ENCODE measurements around the gene TEF. TPM values are rescaled to one million over a fixed set of nuclear protein-coding genes. Genes with fewer than 3 reads are reported as not detected.
A peak's percentile ranks its signal among the peaks of the same experiment; 100 is the strongest.

TEF gene
- polyA plus RNA-seq, 4 donors, result 6.1 to 11.8 (median 9.4) TPM

DNA sequence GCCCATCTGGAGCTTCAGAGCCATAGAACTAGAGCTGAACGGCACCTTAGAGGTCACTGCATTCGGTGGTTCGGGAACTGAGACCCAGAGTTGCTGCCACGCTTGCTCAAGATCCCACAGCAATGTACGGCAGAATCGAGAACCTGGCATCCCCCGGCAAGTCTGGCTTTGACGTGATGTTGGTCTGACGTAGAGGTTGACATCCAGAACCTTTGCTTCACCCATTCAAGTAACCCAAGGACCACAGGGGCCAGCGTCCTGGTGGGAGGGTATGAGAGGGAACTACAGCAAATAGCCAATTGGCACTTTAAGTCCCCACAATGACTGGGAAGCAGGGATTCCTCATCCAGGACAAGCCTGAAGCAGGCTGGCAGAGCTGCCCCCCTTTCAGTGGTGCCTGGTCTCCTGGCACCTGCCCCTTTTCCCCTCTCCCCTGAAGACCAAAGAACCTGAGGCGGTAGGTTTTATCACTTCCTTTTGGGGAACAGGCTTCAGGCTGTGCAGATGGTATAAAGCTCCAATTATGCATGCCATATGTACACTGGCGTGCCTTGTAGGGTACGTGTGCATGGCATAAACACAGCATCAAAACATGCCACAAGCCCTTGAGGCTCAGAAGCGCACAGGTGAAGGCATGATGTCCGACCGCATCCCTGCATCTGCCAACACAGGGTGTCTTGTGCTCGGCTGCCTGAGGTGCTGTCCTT lies 15.3 kb upstream of the TEF start:
- FAIRE-seq (no peak), DNase-seq (no peak)
- H3K36me3 ChIP-seq (ENCODE audit: control insufficient read depth in 3 of 3, insufficient read depth in 2 of 3, low read depth in 1 of 3, low read length in 3 of 3), result peaks cover 0 to 12% (median 0%) of the 10 kb centered on the region in 3 donors
- no peaks in the 10 kb centered on the region for H3K9me3 ChIP-seq (ENCODE audit: control insufficient read depth in 2 of 2, insufficient read depth in 1 of 2, low read depth in 1 of 2, low read length in 1 of 2)
- H3K27me3 ChIP-seq (ENCODE audit: control insufficient read depth in 3 of 3, insufficient read depth in 3 of 3, low read length in 3 of 3), result no peaks in the 10 kb centered on the region
- peak overlapping the region in 1 of 3 donors; percentile 13 for H3K27ac ChIP-seq (ENCODE audit: low read depth in 1 of 3, low read length in 2 of 3)
- H3K4me1 ChIP-seq (ENCODE audit: control insufficient read depth in 3 of 3, insufficient read depth in 2 of 3, low read depth in 1 of 3, low read length in 2 of 3), result peaks cover 0 to 34% (median 0%) of the 10 kb centered on the region in 3 donors
- 57 to 59% (median 57%) methylated on average over 17 of the region's 17 CpGs for WGBS, 3 donors
- no peak overlapping the region for H3K4me3 ChIP-seq (ENCODE audit: low read depth in 1 of 3, low read length in 3 of 3)

DNA sequence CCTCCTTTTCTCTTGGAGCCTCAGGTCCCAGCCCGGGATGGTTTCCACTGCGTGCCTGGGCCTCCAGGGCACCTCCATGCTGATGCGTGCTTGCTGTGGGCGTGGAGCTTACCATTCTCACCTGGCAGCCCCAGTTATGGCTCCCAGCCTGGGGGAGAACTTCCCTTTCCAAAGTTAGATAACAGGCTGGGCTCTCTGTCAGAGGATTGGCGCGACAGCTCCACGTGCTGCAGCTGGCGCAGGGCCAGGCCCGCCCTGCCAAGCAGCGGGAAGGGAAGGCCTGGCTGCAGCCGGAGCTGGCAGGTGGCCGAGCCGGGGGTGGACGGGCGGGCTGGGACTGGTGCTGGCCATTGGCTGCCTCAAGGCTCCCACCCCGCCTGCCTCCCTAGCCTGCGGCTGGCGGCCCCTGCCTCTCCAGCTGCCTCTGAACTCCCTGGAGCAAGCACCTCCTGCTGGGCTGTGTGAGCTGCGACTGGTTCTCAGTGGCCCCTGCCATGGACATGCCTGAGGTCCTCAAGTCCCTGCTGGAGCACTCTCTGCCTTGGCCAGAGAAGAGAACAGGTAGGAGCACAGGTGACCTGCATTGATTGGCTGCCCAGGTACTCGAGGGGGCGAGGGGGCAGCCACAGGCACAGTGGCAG lies 14.6 kb upstream of the TEF start:
- H3K4me3 ChIP-seq (ENCODE audit: low read depth in 1 of 3, low read length in 3 of 3), result no peak overlapping the region
- peaks cover 0 to 9% (median 0%) of the 10 kb centered on the region in 3 donors for H3K36me3 ChIP-seq (ENCODE audit: control insufficient read depth in 3 of 3, insufficient read depth in 2 of 3, low read depth in 1 of 3, low read length in 3 of 3)
- 3 to 9% (median 5%) methylated on average over 18 to 21 of the region's 21 CpGs for WGBS, 3 donors
- H3K4me1 ChIP-seq (ENCODE audit: control insufficient read depth in 3 of 3, insufficient read depth in 2 of 3, low read depth in 1 of 3, low read length in 2 of 3), result peaks cover 0 to 34% (median 0%) of the 10 kb centered on the region in 3 donors
- H3K27me3 ChIP-seq (ENCODE audit: control insufficient read depth in 3 of 3, insufficient read depth in 3 of 3, low read length in 3 of 3), result no peaks in the 10 kb centered on the region
- DNase-seq (peak; percentile 93 to 94), FAIRE-seq (no peak)
- no peaks in the 10 kb centered on the region for H3K9me3 ChIP-seq (ENCODE audit: control insufficient read depth in 2 of 2, insufficient read depth in 1 of 2, low read depth in 1 of 2, low read length in 1 of 2)
- peak overlapping the region; percentile 2 to 72 (median 28) for H3K27ac ChIP-seq (ENCODE audit: low read depth in 1 of 3, low read length in 2 of 3)

DNA sequence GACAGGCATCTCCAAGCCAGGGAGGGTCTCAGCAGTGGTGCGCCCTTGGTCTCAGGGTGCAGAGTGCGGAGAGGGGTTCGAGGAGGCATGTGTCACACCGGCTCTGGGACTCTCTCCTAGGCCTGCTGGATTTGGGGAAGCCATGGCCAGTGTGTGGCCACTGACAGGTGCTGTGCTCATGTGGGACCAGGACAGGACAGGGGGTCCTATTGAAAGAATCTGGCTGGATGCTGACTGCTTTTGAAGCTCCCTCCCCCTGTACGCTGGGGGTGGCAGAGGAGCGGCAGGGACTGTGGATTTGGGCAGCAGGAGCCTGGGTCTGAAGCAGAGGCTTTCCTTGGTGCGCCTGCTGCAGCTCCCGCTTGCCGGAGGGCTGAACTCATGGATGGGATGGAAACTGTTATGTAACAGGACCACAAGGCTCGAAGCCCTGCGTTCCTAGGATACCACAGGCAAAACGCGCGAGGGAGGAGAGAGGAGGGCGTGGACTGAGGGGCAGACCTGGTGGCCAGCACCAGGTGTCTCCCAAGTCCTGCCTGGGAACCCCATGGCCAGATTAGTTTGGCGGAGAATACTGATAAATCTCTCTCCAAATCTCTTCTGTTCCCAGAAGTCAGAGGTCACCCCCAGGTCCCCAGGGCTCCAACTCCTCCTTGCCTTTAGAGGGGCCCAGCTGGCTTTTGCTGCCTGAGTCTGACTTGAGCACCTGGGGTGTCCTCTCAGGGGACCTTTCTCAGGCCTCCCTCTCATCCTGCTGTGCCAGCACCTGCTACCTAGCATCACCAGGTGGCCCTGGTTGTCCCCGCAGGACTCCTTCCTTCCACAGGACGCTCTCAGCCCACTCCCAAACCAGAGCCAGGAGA lies 13.8 kb upstream of the TEF start:
- peaks cover 0 to 34% (median 0%) of the 10 kb centered on the region in 3 donors for H3K4me1 ChIP-seq (ENCODE audit: control insufficient read depth in 3 of 3, insufficient read depth in 2 of 3, low read depth in 1 of 3, low read length in 2 of 3)
- WGBS, 3 donors, result 53 to 60% (median 57%) methylated on average over 18 of the region's 18 CpGs
- peak overlapping the region in 1 of 3 donors; percentile 24 for H3K4me3 ChIP-seq (ENCODE audit: low read depth in 1 of 3, low read length in 3 of 3)
- H3K9me3 ChIP-seq (ENCODE audit: control insufficient read depth in 2 of 2, insufficient read depth in 1 of 2, low read depth in 1 of 2, low read length in 1 of 2), result no peaks in the 10 kb centered on the region
- H3K27me3 ChIP-seq (ENCODE audit: control insufficient read depth in 3 of 3, insufficient read depth in 3 of 3, low read length in 3 of 3), result no peaks in the 10 kb centered on the region
- H3K27ac ChIP-seq (ENCODE audit: low read depth in 1 of 3, low read length in 2 of 3), result peak overlapping the region in 2 of 3 donors; percentile 28 to 72
- FAIRE-seq (no peak), DNase-seq (no peak)
- peaks cover 0 to 9% (median 0%) of the 10 kb centered on the region in 3 donors for H3K36me3 ChIP-seq (ENCODE audit: control insufficient read depth in 3 of 3, insufficient read depth in 2 of 3, low read depth in 1 of 3, low read length in 3 of 3)

DNA sequence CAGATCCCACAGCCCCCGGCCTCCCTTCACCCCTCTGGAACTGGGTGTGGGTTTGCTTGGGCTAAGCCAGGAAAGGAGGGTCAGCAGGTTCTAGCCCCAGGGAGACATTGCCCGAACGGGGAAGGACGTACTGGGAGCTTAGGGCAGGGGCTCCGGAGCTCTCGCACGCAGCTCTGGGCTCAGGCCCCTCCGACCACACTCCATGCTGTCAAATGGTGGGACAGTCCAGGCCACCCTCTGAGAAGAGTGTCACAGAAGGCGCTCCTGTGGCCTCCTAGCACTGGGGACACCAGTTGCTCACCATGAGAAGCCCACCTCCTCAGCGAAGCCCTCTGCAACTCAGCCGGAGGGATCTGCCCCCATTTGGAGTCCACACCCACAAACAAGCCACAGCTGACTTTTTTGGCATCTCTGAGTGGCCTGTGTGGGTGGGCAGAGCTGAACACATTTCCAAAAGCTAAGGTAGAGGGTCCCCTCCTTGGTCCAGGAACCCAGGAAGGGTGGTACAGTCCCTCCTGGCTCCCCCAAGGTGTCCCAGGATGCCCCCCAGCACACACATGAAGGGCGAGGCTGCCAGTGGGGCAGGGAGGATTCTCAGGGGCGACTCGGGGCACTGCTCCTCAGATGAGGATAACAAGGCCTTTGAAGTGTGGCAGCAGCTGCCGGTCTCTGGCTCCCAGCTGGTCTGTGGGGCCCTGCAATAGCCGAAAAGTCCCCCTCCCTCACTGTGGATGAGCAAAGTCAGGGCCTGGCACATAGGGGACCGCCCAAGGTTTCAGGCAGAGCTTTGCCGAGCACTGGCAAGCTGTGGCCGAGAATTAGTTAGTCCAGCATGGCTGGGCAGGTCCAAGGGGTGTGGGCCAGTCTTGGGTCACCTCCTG lies 13.0 kb upstream of the TEF start:
- H3K4me3 ChIP-seq (ENCODE audit: low read depth in 1 of 3, low read length in 3 of 3), result no peak overlapping the region
- H3K4me1 ChIP-seq (ENCODE audit: control insufficient read depth in 3 of 3, insufficient read depth in 2 of 3, low read depth in 1 of 3, low read length in 2 of 3), result peaks cover 0 to 34% (median 0%) of the 10 kb centered on the region in 3 donors
- FAIRE-seq, result no peak
- no peak overlapping the region for H3K27ac ChIP-seq (ENCODE audit: low read depth in 1 of 3, low read length in 2 of 3)
- peaks cover 0 to 9% (median 0%) of the 10 kb centered on the region in 3 donors for H3K36me3 ChIP-seq (ENCODE audit: control insufficient read depth in 3 of 3, insufficient read depth in 2 of 3, low read depth in 1 of 3, low read length in 3 of 3)
- no peak for DNase-seq
- no peaks in the 10 kb centered on the region for H3K9me3 ChIP-seq (ENCODE audit: control insufficient read depth in 2 of 2, insufficient read depth in 1 of 2, low read depth in 1 of 2, low read length in 1 of 2)
- WGBS, 3 donors, result 58 to 63% (median 58%) methylated on average over 15 to 19 of the region's 19 CpGs
- no peaks in the 10 kb centered on the region for H3K27me3 ChIP-seq (ENCODE audit: control insufficient read depth in 3 of 3, insufficient read depth in 3 of 3, low read length in 3 of 3)

DNA sequence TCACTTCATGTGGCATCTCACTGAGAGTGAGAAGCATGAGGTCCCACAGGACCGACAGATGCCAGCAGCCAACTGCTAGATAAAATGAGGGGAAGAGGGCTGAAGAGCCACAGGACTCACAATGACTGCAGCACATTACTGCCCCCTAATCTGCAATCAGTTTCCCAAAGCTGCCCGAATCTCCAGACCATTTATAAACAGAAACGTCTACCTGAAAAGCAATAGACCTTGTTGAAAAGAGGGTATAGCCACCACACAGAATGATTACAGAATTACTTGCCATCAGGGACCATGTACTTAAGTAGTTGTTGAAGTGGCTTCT lies 12.4 kb upstream of the TEF start:
- DNase-seq (no peak), FAIRE-seq (no peak)
- Histone ChIP-seq H3K9me3 (ENCODE audit: control insufficient read depth in 2 of 2, insufficient read depth in 1 of 2, low read depth in 1 of 2, low read length in 1 of 2) (no peaks in the 10 kb centered on the region), H3K27me3 (ENCODE audit: control insufficient read depth in 3 of 3, insufficient read depth in 3 of 3, low read length in 3 of 3) (no peaks in the 10 kb centered on the region), H3K4me1 (ENCODE audit: control insufficient read depth in 3 of 3, insufficient read depth in 2 of 3, low read depth in 1 of 3, low read length in 2 of 3) (peaks cover 0 to 32% (median 0%) of the 10 kb centered on the region in 3 donors), H3K4me3 (ENCODE audit: low read depth in 1 of 3, low read length in 3 of 3) (no peak overlapping the region), H3K27ac (ENCODE audit: low read depth in 1 of 3, low read length in 2 of 3) (no peak overlapping the region), H3K36me3 (ENCODE audit: control insufficient read depth in 3 of 3, insufficient read depth in 2 of 3, low read depth in 1 of 3, low read length in 3 of 3) (peaks cover 0 to 9% (median 0%) of the 10 kb centered on the region in 3 donors)
- WGBS, 3 donors, result 41 to 55% (median 48%) methylated on average over 3 of the region's 3 CpGs

DNA sequence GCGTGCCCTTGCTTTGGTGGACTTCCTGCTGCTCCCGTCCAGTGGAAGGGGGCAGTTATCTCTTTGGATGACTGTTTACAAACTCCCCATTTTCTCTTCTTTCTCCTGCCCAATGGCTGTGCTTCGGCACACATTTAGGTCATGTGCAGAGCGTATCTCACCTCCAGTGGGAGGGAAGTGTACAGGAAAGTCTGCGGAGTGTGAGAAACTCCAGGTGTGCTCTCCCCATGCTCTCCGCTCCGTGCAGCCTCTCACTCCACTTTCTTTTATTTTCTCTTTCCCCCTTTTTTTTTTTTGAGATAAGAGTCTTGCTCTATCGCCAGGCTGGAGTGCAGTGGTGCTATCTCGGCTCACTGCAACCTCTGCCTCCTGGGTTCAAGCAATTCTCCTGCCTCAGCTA lies 11.9 kb upstream of the TEF start:
- 61 to 72% (median 64%) methylated on average over 9 of the region's 9 CpGs for WGBS, 3 donors
- Histone ChIP-seq H3K4me1 (ENCODE audit: control insufficient read depth in 3 of 3, insufficient read depth in 2 of 3, low read depth in 1 of 3, low read length in 2 of 3) (peaks cover 0 to 31% (median 0%) of the 10 kb centered on the region in 3 donors), H3K27me3 (ENCODE audit: control insufficient read depth in 3 of 3, insufficient read depth in 3 of 3, low read length in 3 of 3) (no peaks in the 10 kb centered on the region), H3K4me3 (ENCODE audit: low read depth in 1 of 3, low read length in 3 of 3) (no peak overlapping the region), H3K9me3 (ENCODE audit: control insufficient read depth in 2 of 2, insufficient read depth in 1 of 2, low read depth in 1 of 2, low read length in 1 of 2) (no peaks in the 10 kb centered on the region), H3K27ac (ENCODE audit: low read depth in 1 of 3, low read length in 2 of 3) (no peak overlapping the region), H3K36me3 (ENCODE audit: control insufficient read depth in 3 of 3, insufficient read depth in 2 of 3, low read depth in 1 of 3, low read length in 3 of 3) (peaks cover 0 to 9% (median 0%) of the 10 kb centered on the region in 3 donors)
- DNase-seq (no peak), FAIRE-seq (no peak)

DNA sequence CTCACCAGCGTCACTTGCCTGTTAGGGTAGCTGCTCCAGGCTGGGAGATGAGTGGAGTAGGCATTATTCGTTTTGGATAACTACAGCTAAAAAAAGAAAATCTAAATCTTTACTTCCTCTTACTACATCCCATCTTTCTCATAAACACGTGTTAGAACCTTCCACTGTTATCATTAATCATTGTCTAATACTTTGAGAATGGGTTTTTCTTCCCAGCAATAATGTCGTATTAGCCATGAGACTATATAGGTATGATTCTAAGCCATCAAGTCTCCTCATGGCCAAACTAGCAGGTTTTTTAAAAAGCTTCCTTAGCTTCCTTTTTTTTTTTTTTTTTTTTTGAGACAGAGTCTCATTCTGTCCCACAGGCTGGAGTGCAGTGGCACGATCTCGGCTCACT lies 3.9 kb upstream of the TEF start:
- Histone ChIP-seq H3K4me1 (ENCODE audit: control insufficient read depth in 3 of 3, insufficient read depth in 2 of 3, low read depth in 1 of 3, low read length in 2 of 3) (peaks cover 0 to 20% (median 0%) of the 10 kb centered on the region in 3 donors), H3K36me3 (ENCODE audit: control insufficient read depth in 3 of 3, insufficient read depth in 2 of 3, low read depth in 1 of 3, low read length in 3 of 3) (no peaks in the 10 kb centered on the region), H3K27ac (ENCODE audit: low read depth in 1 of 3, low read length in 2 of 3) (no peak overlapping the region), H3K27me3 (ENCODE audit: control insufficient read depth in 3 of 3, insufficient read depth in 3 of 3, low read length in 3 of 3) (no peaks in the 10 kb centered on the region), H3K9me3 (ENCODE audit: control insufficient read depth in 2 of 2, insufficient read depth in 1 of 2, low read depth in 1 of 2, low read length in 1 of 2) (no peaks in the 10 kb centered on the region), H3K4me3 (ENCODE audit: low read depth in 1 of 3, low read length in 3 of 3) (no peak overlapping the region)
- FAIRE-seq, result no peak
- DNase-seq, result no peak
- WGBS, 3 donors, result 56 to 65% (median 60%) methylated on average over 6 of the region's 6 CpGs
